ENCODE measurements around the gene TPCN1.

DNA sequence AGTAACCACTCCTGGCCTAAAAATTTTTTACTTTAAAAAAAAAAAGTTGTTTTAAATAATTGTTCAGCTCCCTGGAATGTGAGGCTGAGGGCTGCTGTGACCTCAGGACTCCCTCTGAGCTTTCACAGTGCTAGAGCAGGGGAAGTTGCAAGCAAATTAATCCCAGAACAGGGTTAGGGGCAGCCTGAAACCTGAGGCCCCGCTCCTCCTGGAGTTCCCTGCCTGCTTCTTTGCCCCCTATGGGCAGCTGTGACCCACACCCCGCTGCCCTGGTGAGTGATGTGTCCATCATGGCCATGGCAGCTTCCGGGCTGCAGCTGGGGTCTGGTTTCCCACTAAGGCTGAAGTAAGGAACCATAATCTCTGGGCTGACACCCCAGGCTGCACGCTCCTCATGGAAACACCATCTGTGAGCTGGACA lies 26.3 kb upstream of the TPCN1 start:
- TF ChIP-seq POLR2A (IDR thresholded peaks at IDR 0.05; ENCODE audit: borderline replicate concordance, extremely low read depth, insufficient read depth, insufficient read length) (no peak), EGR1 (IDR thresholded peaks at IDR 0.05; ENCODE audit: low read depth) (no peak), JUND (IDR thresholded peaks at IDR 0.05) (no peak)
- TF ChIP-seq, protein P1, sequence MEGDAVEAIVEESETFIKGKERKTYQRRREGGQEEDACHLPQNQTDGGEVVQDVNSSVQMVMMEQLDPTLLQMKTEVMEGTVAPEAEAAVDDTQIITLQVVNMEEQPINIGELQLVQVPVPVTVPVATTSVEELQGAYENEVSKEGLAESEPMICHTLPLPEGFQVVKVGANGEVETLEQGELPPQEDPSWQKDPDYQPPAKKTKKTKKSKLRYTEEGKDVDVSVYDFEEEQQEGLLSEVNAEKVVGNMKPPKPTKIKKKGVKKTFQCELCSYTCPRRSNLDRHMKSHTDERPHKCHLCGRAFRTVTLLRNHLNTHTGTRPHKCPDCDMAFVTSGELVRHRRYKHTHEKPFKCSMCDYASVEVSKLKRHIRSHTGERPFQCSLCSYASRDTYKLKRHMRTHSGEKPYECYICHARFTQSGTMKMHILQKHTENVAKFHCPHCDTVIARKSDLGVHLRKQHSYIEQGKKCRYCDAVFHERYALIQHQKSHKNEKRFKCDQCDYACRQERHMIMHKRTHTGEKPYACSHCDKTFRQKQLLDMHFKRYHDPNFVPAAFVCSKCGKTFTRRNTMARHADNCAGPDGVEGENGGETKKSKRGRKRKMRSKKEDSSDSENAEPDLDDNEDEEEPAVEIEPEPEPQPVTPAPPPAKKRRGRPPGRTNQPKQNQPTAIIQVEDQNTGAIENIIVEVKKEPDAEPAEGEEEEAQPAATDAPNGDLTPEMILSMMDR (IDR thresholded peaks at IDR 0.05 in 2 of 3, conservative IDR thresholded peaks at IDR 0.05 in 1 of 3; ENCODE audit: borderline replicate concordance in 1 of 3, insufficient read depth in 1 of 3, low read depth in 2 of 3, low read length in 2 of 3), result no peak
- TF ChIP-seq, protein P2, sequence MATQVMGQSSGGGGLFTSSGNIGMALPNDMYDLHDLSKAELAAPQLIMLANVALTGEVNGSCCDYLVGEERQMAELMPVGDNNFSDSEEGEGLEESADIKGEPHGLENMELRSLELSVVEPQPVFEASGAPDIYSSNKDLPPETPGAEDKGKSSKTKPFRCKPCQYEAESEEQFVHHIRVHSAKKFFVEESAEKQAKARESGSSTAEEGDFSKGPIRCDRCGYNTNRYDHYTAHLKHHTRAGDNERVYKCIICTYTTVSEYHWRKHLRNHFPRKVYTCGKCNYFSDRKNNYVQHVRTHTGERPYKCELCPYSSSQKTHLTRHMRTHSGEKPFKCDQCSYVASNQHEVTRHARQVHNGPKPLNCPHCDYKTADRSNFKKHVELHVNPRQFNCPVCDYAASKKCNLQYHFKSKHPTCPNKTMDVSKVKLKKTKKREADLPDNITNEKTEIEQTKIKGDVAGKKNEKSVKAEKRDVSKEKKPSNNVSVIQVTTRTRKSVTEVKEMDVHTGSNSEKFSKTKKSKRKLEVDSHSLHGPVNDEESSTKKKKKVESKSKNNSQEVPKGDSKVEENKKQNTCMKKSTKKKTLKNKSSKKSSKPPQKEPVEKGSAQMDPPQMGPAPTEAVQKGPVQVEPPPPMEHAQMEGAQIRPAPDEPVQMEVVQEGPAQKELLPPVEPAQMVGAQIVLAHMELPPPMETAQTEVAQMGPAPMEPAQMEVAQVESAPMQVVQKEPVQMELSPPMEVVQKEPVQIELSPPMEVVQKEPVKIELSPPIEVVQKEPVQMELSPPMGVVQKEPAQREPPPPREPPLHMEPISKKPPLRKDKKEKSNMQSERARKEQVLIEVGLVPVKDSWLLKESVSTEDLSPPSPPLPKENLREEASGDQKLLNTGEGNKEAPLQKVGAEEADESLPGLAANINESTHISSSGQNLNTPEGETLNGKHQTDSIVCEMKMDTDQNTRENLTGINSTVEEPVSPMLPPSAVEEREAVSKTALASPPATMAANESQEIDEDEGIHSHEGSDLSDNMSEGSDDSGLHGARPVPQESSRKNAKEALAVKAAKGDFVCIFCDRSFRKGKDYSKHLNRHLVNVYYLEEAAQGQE (IDR thresholded peaks at IDR 0.05; ENCODE audit: low read depth), result no peak

Data from HCT116 (cell line).